ENCODE data around the gene SERPINA3. TPM values are rescaled to one million over a fixed set of nuclear protein-coding genes. Genes with fewer than 3 reads are reported as not detected.

The SERPINA3 gene
- total RNA-seq, 1 donor from 2014 or later = 0.29 TPM

DNA sequence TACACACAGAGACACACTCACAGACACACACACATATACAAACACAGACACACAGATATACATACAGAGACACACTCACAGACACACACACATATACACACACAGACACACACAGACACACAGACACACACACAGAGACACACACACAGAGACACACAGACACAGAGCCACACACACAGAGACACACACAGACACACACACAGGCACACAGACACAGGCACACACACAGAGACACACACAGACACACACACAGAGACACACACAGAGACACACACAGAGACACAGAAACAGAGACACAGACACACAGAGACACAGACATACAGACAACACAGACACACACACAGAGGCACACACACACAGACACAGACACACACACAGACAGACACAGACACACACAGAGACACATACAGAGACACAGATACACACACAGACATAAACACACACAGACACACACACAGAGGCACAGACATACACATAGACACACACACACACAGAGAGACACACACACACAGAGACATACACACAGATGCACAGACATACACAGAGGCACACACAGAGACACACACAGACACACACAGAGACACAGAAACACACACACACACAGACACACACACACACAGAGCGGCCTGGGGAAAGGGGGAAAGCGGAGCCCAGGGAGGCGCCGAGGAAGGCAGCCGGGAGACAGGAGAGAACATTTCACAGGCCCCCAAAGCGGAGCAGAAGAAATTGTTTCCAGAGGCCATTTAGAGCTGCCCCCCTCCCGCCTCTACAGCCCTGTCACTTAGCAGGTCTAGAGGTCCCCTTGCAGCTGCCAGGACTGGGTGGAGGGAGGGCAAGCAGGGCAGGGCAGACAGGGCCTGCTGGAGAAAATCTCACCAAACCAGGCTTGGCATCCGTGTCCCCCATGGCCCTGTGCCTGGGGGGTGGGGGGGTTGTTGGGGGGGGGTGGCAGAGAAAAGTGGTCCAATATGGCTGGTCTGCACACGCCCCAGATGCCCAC, 38.9 kb downstream of the SERPINA3 start:
- DNase-seq (ENCODE audit: extremely low read depth, low read depth, low spot score) = no peak

DNA sequence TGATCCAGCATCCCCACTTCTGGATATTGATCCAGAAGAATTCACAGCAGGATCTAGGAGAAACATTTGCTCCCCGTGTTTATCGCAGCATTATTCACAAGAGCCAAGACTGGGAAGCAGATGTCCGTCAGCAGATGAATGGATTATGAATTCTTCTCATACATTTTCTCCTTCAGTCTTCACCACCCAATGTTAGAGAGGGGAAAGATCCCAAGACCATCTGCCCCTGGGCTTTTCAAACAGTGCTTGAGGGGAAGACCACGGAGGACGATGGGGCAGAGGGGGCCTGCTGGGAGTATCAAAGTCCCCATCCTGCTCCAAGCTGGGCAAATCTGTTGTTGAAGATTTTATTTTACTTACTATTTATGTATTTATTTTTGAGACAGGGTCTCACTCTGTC, 41.1 kb downstream of the SERPINA3 start:
- DNase-seq (ENCODE audit: extremely low read depth, low read depth, low spot score) = no peak

GRCh38 chr14:94654071-94654861, 42.1 kb downstream of the SERPINA3 start:
- no peak for DNase-seq (ENCODE audit: extremely low read depth, low read depth, low spot score)

- DNase-seq (ENCODE audit: extremely low read depth, low read depth, low spot score) = no peak
Measured at GRCh38 chr14:94655169-94655710, 43.0 kb downstream of the SERPINA3 start.

GRCh38 chr14:94656043-94656442, 43.9 kb downstream of the SERPINA3 start:
- no peak for DNase-seq (ENCODE audit: extremely low read depth, low read depth, low spot score)

- no peak for DNase-seq (ENCODE audit: extremely low read depth, low read depth, low spot score)
Measured at GRCh38 chr14:94659256-94659655, 47.1 kb downstream of the SERPINA3 start.

DNA sequence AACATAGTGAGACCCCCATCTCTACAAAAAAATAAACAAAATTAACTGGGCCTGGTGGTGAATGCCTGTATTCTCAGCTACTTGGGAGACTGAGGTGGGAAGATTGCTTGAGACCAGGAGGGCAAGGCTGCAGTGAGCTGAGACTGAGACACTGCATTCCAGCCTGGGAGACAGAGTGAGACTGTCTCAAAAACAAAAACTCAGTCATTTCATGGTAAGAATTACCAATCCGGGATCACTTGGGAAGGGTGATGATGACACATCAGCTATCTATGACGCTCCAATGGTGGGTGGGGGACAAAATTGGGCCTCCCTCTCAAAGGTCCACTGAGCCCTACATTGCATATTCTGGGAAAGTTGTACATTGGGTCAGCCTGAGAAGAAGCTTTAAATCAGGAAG, 47.7 kb downstream of the SERPINA3 start:
- DNase-seq (ENCODE audit: extremely low read depth, low read depth, low spot score) = no peak

DNA sequence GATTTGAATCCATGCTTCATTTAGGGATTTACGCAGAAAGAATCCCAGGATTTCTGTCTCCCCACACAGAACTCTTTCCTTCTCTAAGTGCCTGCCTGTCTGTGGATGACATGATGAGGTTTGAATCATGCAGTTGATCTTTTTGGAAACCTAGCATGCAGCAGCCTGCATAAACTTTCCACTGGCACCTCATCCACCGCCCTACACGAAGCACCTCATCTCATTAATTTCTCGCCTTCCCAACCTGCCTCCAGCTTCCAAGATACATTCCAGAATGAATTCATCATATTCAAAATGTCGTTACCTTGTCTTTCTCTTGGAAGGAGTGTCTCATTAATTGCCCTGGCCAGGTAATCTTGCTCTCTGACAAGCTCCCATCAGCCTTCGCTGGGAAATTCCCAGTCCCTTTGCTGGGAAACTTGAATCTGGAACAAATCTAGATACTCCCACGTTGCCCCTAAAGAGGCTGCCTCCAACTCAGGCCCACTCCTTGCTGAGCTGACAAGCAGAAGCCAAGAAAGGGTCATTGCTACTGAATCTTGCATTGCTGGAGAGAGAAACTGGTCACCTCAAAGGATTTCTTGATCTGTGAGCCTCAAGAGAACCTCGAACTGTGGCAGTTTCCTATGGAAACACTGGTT, 48.2 kb downstream of the SERPINA3 start:
- no peak for DNase-seq (ENCODE audit: extremely low read depth, low read depth, low spot score)

GRCh38 chr14:94663538-94663937, 51.3 kb downstream of the SERPINA3 start:
- no peak for DNase-seq (ENCODE audit: extremely low read depth, low read depth, low spot score)

- no peak for DNase-seq (ENCODE audit: extremely low read depth, low read depth, low spot score)
Measured at GRCh38 chr14:94663965-94664704, 51.9 kb downstream of the SERPINA3 start.

DNA sequence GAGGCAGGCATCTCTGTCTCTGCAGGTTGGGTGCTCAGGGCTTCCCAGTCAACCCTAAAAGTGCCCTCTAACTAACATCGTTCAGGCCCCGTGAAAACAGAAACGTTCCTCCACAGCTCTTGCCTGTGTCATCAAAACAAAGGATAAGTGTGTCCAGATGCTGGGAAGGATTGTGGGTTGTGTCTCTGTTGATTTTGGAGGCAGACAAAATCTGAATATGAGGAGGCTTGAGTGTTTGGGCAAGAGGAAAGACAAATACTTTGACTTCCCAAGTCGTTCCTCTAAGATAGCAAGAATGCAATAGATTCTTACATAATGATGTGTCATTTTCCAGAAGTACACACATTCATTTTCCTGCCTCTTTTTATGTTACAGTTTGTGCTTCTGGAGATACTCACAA, 52.9 kb downstream of the SERPINA3 start:
- no peak for DNase-seq (ENCODE audit: extremely low read depth, low read depth, low spot score)

DNA sequence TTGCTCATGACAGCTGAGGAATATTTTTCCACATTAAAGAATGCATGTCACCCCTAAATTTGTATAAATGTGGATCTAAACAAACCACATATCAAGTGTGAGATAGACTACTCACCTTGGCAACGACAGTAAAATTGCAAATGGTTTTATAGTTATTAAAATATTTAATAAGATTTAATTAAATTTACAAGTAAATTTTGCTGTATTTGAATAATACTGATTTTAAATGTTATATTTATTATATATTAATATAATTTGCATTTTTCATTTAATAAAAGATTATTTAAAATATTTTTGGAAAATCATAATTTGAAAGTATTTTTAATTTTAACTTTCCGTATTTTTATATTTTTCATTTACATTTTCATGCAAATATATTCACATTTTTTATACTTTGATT, 53.4 kb downstream of the SERPINA3 start:
- DNase-seq (ENCODE audit: extremely low read depth, low read depth, low spot score) = no peak

DNA sequence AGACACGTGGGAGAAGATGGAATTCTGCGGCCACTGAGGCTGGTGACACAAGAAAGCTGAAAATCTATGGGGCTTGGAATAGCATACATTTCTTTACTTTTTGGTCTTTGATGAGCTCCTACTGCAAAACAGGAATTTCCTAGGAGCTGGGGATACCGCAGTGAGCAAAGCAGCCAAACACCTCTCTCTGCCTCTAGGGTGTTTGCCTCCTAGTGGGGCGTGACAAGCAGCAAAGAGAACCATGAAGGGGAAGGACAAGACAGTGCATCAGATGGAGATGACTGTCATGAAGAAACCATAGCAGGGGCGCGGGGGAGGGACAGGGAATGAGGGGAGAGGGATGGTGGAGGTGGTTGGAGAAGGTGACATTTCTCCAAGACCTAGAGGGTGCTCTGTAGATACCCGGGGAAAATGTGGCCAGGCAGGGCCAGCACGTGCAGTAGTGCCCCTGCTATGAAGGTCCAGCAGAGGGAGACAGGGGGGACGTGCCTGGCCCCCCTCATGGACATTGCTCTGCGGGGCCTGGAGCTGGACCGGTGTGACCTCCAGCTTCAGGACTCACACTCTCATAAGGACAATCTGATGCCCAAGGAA, 58.6 kb downstream of the SERPINA3 start:
- no peak for DNase-seq (ENCODE audit: extremely low read depth, low read depth, low spot score)

DNA sequence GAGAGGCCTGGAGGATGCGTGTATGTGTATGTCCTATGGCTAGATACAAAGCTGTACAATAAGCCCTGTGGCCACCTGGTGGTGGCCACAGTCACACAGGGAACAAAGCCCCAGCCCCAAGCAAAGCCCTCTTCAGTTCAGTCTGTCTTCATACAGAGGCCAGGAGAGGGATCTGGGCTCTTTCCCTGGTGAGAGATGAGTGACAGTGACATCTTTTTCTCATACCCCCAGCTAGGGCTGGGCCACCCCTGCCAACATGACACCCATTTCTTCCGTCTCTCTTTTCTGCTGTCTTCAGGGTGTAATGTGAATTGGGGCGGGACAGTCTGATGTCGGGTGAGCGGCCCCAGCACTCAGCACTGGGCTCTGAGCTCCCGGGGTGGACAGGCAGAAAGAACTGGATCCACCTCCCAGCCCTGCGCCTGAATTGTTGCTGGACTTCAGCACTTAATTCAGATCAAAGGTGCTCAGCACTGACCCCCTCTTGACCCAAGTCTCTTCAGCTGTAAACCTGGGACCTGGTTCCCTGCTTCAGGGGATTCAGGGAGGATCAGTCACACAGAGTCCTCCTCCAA, 59.8 kb downstream of the SERPINA3 start:
- DNase-seq (ENCODE audit: extremely low read depth, low read depth, low spot score) = no peak

- DNase-seq (ENCODE audit: extremely low read depth, low read depth, low spot score) = no peak
Measured at GRCh38 chr14:94673071-94673470, 60.9 kb downstream of the SERPINA3 start.

Data from glomerular endothelial cell (primary cell).